ENCODE results near the gene MYH11.
A peak's percentile ranks its signal among the peaks of the same experiment; 100 is the strongest.
"Not testable (repeated sequence)": the region's sequence is repeated elsewhere in the genome, so short reads cannot be mapped to it uniquely, and the experiment has no call there.

MYH11 gene

DNA sequence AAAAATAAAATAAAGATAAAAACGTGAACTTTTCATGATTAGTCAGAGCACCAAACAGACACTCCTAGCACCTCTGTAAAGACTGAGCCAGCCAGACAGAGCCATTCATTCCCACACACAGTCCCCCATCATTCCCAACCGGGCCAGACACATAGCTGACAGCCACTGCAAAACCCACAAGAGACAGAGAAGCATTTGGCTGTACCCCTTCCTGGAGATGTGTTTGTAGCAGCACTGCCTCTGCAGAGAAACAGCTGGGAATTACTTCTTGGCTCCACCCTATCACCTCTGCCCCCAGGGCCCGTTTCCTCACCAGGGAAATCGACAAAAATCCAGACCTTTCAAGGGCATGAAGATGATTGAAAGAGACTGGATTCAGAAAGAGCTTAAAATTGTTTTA, 46.4 kb downstream of the MYH11 start:
- no peak overlapping the region for H3K4me3 ChIP-seq (ENCODE audit: low read depth, low read length)
- no peak for TF ChIP-seq CTCF (IDR thresholded peaks at IDR 0.05; ENCODE audit: low read depth, low read length)
- in situ Hi-C loops (cut with HindIII; ENCODE audit: low sequenced_read_pairs): no loop called here
- DNase-seq (ENCODE audit: low read depth, low spot score): no peak

GRCh38 chr16:15809297-15809696, 47.5 kb downstream of the MYH11 start:
- H3K4me3 ChIP-seq (ENCODE audit: low read depth, low read length); DNase-seq (ENCODE audit: low read depth, low spot score); in situ Hi-C loops (cut with HindIII; ENCODE audit: low sequenced_read_pairs): not testable (repeated sequence)

DNA sequence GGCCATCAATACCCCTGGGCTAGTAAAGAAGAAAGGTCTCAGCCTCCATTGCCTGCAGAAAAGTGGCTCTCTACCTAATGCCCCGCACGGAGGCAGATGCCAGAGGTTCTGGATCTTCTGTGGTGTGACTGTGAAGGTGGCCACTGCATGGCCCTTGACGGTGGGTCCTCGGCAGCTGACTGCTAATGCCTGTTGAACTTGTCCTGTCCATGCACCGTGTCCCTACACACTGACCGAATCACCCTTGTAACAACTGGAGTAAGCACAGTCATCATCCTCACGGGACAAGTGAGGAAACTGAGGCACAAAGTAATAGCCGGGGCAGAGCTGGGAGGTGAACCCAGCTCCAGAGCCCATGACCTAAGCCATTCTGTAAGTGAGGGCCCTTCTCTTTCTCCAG, 48.8 kb downstream of the MYH11 start:
- DNase-seq (ENCODE audit: low read depth, low spot score): peak; percentile 3
- H3K4me3 ChIP-seq (ENCODE audit: low read depth, low read length): no peak overlapping the region
- in situ Hi-C loops (cut with HindIII; ENCODE audit: low sequenced_read_pairs): no loop called here
- no peak for TF ChIP-seq CTCF (IDR thresholded peaks at IDR 0.05; ENCODE audit: low read depth, low read length)

- no peak for TF ChIP-seq CTCF (IDR thresholded peaks at IDR 0.05; ENCODE audit: low read depth, low read length)
- peak; percentile 54 for DNase-seq (ENCODE audit: low read depth, low spot score)
- in situ Hi-C loops (cut with HindIII; ENCODE audit: low sequenced_read_pairs): no loop called here
- H3K4me3 ChIP-seq (ENCODE audit: low read depth, low read length): no peak overlapping the region
Observed at GRCh38 chr16:15807603-15808009, 49.2 kb downstream of the MYH11 start.

GRCh38 chr16:15803618-15804017, 53.2 kb downstream of the MYH11 start:
- no peak for DNase-seq (ENCODE audit: low read depth, low spot score)
- no peak overlapping the region for H3K4me3 ChIP-seq (ENCODE audit: low read depth, low read length)
- TF ChIP-seq CTCF (IDR thresholded peaks at IDR 0.05; ENCODE audit: low read depth, low read length): no peak
- in situ Hi-C loops (cut with HindIII; ENCODE audit: low sequenced_read_pairs): no loop called here

DNA sequence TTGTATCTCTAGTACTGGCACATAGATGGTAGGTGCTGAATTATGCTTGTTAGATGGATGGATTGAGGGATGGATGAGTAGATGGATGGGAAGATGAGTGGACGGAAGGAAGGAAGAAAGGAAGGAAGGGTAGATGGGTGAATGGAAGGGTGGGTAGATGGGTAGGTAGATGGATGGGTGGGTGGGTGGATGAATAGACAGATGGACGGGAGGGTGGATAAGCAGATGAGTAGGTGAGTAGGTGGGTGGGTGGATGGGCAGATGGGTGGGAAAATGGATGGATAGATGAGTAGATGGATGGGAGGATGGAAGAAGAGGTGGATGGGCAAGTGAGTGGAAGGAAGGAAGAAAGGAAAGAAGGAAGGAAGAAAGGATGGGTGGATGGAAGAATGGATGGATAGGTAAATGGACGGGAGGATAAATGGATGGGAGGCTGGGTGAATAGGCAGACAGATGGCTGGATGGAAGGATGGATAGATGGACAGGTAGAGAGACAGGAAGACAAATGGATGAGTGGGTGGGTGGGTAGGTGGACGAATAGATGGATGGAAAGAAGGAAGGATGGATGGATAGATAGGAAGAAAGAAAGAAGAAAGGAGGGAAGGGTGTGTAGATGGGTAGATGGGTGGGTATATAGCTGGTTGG, 56.9 kb downstream of the MYH11 start:
- H3K4me3 ChIP-seq (ENCODE audit: low read depth, low read length): no peak overlapping the region
- in situ Hi-C loops (cut with HindIII; ENCODE audit: low sequenced_read_pairs): no loop called here
- DNase-seq (ENCODE audit: low read depth, low spot score): no peak
- no peak for TF ChIP-seq CTCF (IDR thresholded peaks at IDR 0.05; ENCODE audit: low read depth, low read length)

- no peak overlapping the region for H3K4me3 ChIP-seq (ENCODE audit: low read depth, low read length)
- TF ChIP-seq CTCF (IDR thresholded peaks at IDR 0.05; ENCODE audit: low read depth, low read length): no peak
- in situ Hi-C loops (cut with HindIII; ENCODE audit: low sequenced_read_pairs): no loop called here
- DNase-seq (ENCODE audit: low read depth, low spot score): no peak
Observed at GRCh38 chr16:15798671-15799070, 58.2 kb downstream of the MYH11 start.

All from astrocyte of the spinal cord (primary cell).